Gastrocnemius medialis (tissue), 4 donors: ENCODE results near the gene LY6G5C. TPM values are rescaled to one million over a fixed set of nuclear protein-coding genes. Genes with fewer than 3 reads are reported as not detected.

Experiments
- ATAC-seq, 2 donors: fragments of 150-250 bp; one replicate each; pipeline ENCODE4 v1.9.1; 2016
- DNase-seq, 2 donors: peaks; one replicate each; pipeline ENCODE4 v3.0.0-alpha.2; 2019
- H3K27ac ChIP-seq, 4 donors: fragments of 200-600 bp; sonication (generic); 1 replicate in 1 of 4; 2 replicates in 3 of 4; pipeline ENCODE4 v1.5.1; 2016 to 2018; ENCODE audit warnings: mild to moderate bottlenecking in 2 of 4, moderate library complexity in 1 of 4
- H3K27me3 ChIP-seq, 3 donors: fragments of 200-600 bp; sonication (generic) in 2 of 3; 1 replicate in 1 of 3; 2 replicates in 2 of 3; pipeline versions ENCODE4 v1.5.1 to v1.6.0; 2016 to 2019; ENCODE audit warnings: mild to moderate bottlenecking in 1 of 3, moderate library complexity in 1 of 3
- H3K36me3 ChIP-seq, 2 donors: fragments of 200-600 bp; sonication (generic) in 1 of 2; one replicate each; pipeline ENCODE4 v1.5.1; 2017 to 2018
- H3K4me1 ChIP-seq, 2 donors: fragments of 200-600 bp; sonication (generic) in 1 of 2; one replicate each; pipeline ENCODE4 v1.5.1; 2016 to 2017; ENCODE audit warnings: mild to moderate bottlenecking in 2 of 2
- H3K4me3 ChIP-seq, 4 donors: fragments of 200-600 bp; sonication (generic) in 3 of 4; 1 replicate in 1 of 4; 2 replicates in 3 of 4; pipeline ENCODE4 v1.5.1; 2016 to 2019; ENCODE audit warnings: mild to moderate bottlenecking in 2 of 4
- H3K9me3 ChIP-seq, 3 donors: fragments of 200-600 bp; sonication (generic) in 2 of 3; 1 replicate in 1 of 3; 2 replicates in 2 of 3; pipeline ENCODE4 v1.5.1; 2016 to 2019
- CTCF ChIP-seq, 5 experiments: fragments of 450-650 bp in 3 of 5; fragments of 200-600 bp in 2 of 5; sonication (generic) in 2 of 5; IDR thresholded peaks in 4 of 5; conservative IDR thresholded peaks in 1 of 5; 1 replicate in 4 of 5; 2 replicates in 1 of 5; pipeline ENCODE4 v1.5.1; 2016 to 2019; ENCODE audit warnings: antibody characterized with exemption in 5 of 5, mild to moderate bottlenecking in 3 of 5, moderate library complexity in 3 of 5
- POLR2A ChIP-seq, 2 donors: fragments of 450-650 bp; IDR thresholded peaks; one replicate each; pipeline ENCODE4 v1.6.1; 2017; ENCODE audit warnings: antibody characterized with exemption in 2 of 2, mild to moderate bottlenecking in 2 of 2, moderate library complexity in 2 of 2
- in situ Hi-C, 4 donors: fragments of 200-750 bp; cut with MboI; loops; one replicate each; pipeline versions ENCODE4 v1.15.0 to v1.8.0; 2017; ENCODE audit warnings: low sequenced_read_pairs in 4 of 4
- intact Hi-C: fragments of 100-400 bp; cut with DNase I; formaldehyde crosslinking; loops from one replicate; pipeline ENCODE4 v1.15.1; 2023; ENCODE audit warnings: low total_unique reads
- total RNA-seq, 4 donors: library from RNA; depleted of rRNA; stranded (reverse); fragments of >200 nt; gene quantifications; one replicate each; pipeline versions ENCODE4 v1.1.0 to v1.2.3, GENCODE V29; 2016

LY6G5C gene
- total RNA-seq, 4 donors from 2014 or later, result 1.3 to 3.2 TPM; not detected in 2

DNA sequence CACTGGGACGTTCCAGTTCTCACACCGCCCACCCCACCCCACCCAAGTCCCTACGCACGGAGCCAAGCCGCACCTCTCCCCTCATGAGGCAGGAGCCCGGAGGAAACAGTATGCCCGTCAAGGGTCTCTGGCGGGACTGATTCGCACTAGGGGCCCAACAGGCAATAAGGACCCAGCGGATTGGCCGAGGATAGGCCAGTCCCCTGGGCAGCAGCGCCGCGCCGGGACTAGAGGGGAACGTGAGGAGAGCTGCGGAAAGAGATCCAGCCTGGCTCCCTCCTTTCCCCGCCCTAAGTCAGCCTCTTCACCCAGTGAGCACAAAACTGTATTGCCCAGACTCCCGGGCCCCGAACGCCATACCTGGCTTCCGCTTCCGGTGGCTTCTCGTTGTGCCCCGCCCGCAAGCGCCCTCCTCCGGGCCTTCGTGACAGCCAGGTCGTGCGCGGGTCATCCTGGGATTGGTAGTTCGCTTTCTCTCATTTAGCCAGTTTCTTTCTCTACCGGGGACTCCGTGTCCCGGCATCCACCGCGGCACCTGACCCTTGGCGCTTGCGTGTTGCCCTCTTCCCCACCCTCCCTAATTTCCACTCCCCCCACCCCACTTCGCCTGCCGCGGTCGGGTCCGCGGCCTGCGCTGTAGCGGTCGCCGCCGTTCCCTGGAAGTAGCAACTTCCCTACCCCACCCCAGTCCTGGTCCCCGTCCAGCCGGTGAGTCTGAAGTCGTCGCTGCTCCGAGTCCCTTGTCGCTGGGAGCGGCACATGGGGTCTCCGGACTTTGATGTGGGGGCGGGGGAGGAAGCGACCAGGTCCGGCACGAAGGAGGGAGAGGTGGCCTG, 15.1 kb downstream of the LY6G5C start, which contains the start of gene CSNK2B:
CSNK2B (plus strand) TSS at position 580 of the 836 bp plus-strand sequence. CDS start 752 bp downstream, outside the sequence.
- ATAC-seq, result peak; percentile 86
- Histone ChIP-seq H3K4me1 (peaks cover 25 to 36% of the 10 kb centered on the region in 2 donors), H3K4me3 (peak within 1 kb of the TSS; percentile 83 to 98 (median 94)), H3K9me3 (no peaks in the 10 kb centered on the region), H3K36me3 (peaks cover 4 to 55% of the 10 kb centered on the region in 2 donors), H3K27ac (peak within 1 kb of the TSS; percentile 93 to 100 (median 97)), H3K27me3 (no peaks in the 10 kb centered on the region)
- TF ChIP-seq POLR2A (IDR thresholded peaks at IDR 0.05) (peak; percentile 72), CTCF (IDR thresholded peaks at IDR 0.05 in 4 of 5, conservative IDR thresholded peaks at IDR 0.05 in 1 of 5) (peak in 1 of 5 experiments; percentile 19)
- DNase-seq, result peak; percentile 99
- in situ Hi-C loops (loop anchor here in 2 of 4 donors (25.0 kb wide), 2 partner anchors 297 to 522 kb away; partner anchors contain the start of genes AGER (in 2 of the 2), AGPAT1 (in 2 of the 2), GPSM3 (in 2 of the 2) and PBX2 (in 2 of the 2)), intact Hi-C loops (loop anchor here (1.0 to 5.0 kb wide), 7 partner anchors 13 to 512 kb away; partner anchors contain the start of genes ABHD16A, AGPAT1, BAG6 and NEU1)

- in situ Hi-C loops (loop anchor here in 2 of 4 donors (25.0 kb wide), 2 partner anchors 297 to 522 kb away; partner anchors contain the start of genes AGER (in 2 of the 2), AGPAT1 (in 2 of the 2), GPSM3 (in 2 of the 2) and PBX2 (in 2 of the 2)), intact Hi-C loops (loop anchor here (1.0 to 5.0 kb wide), 6 partner anchors 13 to 1307 kb away; partner anchors contain the start of genes ABHD16A, AGPAT1, BAG6 and PRRC2A)
- Histone ChIP-seq H3K36me3 (peaks cover 4 to 47% of the 10 kb centered on the region in 2 donors), H3K9me3 (no peaks in the 10 kb centered on the region), H3K27me3 (no peaks in the 10 kb centered on the region), H3K4me3 (peak within 1 kb of the TSS; percentile 83 to 98 (median 94)), H3K4me1 (peaks cover 27 to 37% of the 10 kb centered on the region in 2 donors), H3K27ac (peak within 1 kb of the TSS; percentile 93 to 100 (median 97))
- ATAC-seq (peak; percentile 72 to 82), DNase-seq (peak; percentile 93)
- no peak for TF ChIP-seq CTCF (IDR thresholded peaks at IDR 0.05 in 4 of 5, conservative IDR thresholded peaks at IDR 0.05 in 1 of 5)
- peak; percentile 40 to 79 for TF ChIP-seq POLR2A (IDR thresholded peaks at IDR 0.05)
Observed at GRCh38 chr6:31664790-31665500, 15.9 kb downstream of the LY6G5C start, which contains the start of gene GPANK1. GPANK1 (minus strand) TSS chr6:31664997; CDS start chr6:31664478, 519 bp downstream.

DNA sequence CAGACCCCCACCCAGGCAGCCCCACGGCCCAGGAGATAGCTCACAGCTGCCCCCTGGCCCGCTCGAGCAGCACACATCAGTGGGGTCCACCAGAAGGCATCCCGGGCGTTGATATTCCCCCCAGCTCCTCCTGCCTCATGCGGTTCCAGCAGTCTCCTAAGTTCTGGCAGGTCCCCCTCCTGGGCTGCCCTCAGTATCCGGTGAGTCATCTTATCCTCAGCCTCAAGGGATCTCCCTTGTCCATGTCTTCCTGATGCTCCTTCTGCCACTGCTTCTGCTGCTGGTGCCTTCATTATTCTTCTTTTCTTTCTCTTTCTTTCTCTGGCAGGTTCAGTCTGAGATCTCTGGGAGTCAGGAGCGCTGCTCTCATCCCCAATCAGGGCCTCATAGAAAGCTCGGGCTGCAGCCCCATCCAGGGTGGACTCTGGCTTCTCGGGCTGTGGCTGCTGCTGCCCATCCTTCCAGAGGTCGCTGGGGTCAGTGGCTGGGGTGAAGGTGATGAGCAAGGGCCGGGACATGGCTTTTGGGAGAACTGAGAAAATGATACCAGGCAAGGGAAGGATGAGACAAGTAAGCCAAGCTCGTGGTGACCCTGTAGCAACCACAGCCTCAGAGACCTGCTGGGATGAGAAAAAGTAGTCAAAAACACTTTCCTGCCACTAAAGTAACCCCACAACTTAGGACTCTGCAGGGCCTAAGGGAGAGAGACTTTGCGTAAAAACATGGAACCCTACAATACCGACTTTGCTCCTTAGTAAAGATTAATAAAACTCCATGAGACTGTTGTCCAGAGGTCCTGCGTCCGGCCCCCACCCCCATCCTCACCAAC, 16.7 kb downstream of the LY6G5C start:
- intact Hi-C loops, result loop anchor here (5.0 kb wide), 1 partner anchor 1308 kb away; no protein-coding TSS in a partner anchor
- ATAC-seq (no peak), DNase-seq (peak; percentile 47 to 67)
- Histone ChIP-seq H3K36me3 (peaks cover 3 to 40% of the 10 kb centered on the region in 2 donors), H3K9me3 (no peaks in the 10 kb centered on the region), H3K27me3 (no peaks in the 10 kb centered on the region), H3K4me1 (peaks cover 34 to 45% of the 10 kb centered on the region in 2 donors), H3K27ac (peak overlapping the region; percentile 93 to 100 (median 97)), H3K4me3 (peak overlapping the region; percentile 83 to 98 (median 94))
- TF ChIP-seq POLR2A (IDR thresholded peaks at IDR 0.05) (no peak), CTCF (IDR thresholded peaks at IDR 0.05 in 4 of 5, conservative IDR thresholded peaks at IDR 0.05 in 1 of 5) (no peak)
- in situ Hi-C loops, result loop anchor here in 2 of 4 donors (25.0 kb wide), 2 partner anchors 298 to 523 kb away; partner anchors contain the start of genes AGER (in 2 of the 2), AGPAT1 (in 2 of the 2), GPSM3 (in 2 of the 2) and PBX2 (in 2 of the 2)
